ENCODE results near the gene CCNF. TPM values are rescaled to one million over a fixed set of nuclear protein-coding genes. Genes with fewer than 3 reads are reported as not detected.

Gene CCNF
- total RNA-seq, 2 experiments from 2014 or later: 105 to 110 TPM

DNA sequence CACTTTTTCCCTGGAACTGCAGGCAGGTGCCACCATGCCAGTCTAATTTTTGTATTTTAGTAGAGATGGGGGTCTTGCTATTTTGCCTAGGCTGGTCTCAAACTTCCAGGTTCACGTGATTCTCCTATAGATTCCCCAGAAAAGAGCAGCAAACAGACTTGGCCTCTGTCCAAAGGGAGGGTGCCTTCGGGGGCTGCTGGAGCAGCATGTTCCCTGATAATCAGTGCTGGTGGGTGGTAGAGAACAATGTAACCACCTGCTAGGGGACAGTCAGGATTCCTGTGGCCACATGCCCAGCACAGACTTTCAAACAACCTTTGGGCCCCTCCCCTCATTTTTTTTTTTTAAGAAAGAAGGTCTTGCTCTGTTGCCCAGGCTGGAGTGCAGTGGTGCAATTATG is 14.2 kb upstream of the CCNF start:
- ChIA-PET POLR2A (no interaction called here), CTCF (no interaction called here)
- no peaks in the 10 kb centered on the region for H3K36me3 Mint-ChIP-seq (ENCODE audit: low read depth)
- no peaks in the 10 kb centered on the region for H3K4me1 Mint-ChIP-seq (ENCODE audit: low read depth)
- no peak overlapping the region for H3K27ac Mint-ChIP-seq
- DNase-seq (no peak), ATAC-seq (no peak)
- peaks cover 15% of the 10 kb centered on the region for H3K27me3 Mint-ChIP-seq (ENCODE audit: low read depth)
- H3K4me3 Mint-ChIP-seq: no peak overlapping the region
- H3K9me3 Mint-ChIP-seq (ENCODE audit: insufficient read depth): no peaks in the 10 kb centered on the region

DNA sequence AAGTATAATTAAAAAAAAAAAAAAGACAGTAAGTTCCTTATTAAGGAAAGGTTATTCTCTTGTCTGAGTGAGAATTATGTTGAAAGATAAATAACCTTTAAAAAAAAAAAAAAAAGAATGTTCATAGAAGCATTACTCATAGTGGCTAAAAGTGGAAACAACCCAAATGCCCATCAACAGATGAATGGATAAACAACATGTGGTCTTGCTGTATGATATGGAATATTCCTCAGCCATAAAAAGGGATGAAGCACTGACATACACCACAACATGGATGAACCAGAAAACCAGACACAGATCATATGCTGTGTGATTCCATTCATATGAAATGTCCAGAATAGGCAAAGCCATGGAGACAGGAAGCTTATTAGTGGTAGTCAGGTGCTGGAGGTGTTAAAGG is 9.2 kb upstream of the CCNF start:
- ATAC-seq: no peak
- no peaks in the 10 kb centered on the region for H3K36me3 Mint-ChIP-seq (ENCODE audit: low read depth)
- peaks cover 18% of the 10 kb centered on the region for H3K4me1 Mint-ChIP-seq (ENCODE audit: low read depth)
- peaks cover 4% of the 10 kb centered on the region for H3K27me3 Mint-ChIP-seq (ENCODE audit: low read depth)
- H3K4me3 Mint-ChIP-seq: no peak overlapping the region
- ChIA-PET CTCF (no interaction called here), POLR2A (no interaction called here)
- no peak overlapping the region for H3K27ac Mint-ChIP-seq
- DNase-seq: no peak
- H3K9me3 Mint-ChIP-seq (ENCODE audit: insufficient read depth): no peaks in the 10 kb centered on the region

DNA sequence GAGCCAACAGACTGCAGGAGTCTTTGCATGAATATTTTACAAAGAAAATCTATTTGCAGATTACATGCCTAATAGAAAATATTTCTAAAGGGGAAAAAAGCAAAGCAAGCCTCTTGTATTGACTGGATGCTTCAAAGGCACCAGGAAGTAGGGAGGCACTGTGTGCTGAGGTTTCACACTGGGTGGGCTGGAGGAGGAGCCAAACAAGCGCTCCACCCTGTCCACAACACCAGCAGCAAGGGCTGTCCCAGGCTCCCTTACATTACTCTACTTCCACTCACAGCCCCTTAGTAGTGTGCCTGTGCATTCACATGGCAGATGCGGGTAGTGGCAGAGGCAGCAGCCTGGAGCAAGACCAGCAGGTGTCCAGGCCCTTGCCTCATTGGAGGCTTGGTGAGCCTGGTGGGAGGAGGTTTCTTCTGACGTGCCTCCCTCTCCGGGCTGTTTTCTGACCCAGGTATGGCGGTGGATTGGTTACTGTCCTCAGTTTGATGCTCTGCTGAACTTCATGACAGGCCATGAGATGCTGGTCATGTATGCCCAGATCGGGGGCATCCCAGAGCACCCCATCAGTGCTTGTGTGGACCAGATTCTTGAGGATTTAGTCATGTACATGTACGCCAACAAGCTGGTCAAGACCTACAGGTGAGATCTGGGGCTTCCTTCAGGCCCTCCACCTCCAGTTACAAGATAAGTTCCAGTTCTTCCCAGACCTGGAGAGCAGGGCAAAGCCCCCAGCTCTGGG is 7.0 kb upstream of the CCNF start:
- Mint-ChIP-seq H3K27ac (no peak overlapping the region), H3K4me1 (ENCODE audit: low read depth) (peaks cover 22% of the 10 kb centered on the region), H3K4me3 (no peak overlapping the region), H3K27me3 (ENCODE audit: low read depth) (peaks cover 4% of the 10 kb centered on the region), H3K36me3 (ENCODE audit: low read depth) (no peaks in the 10 kb centered on the region), H3K9me3 (ENCODE audit: insufficient read depth) (no peaks in the 10 kb centered on the region)
- ChIA-PET POLR2A (interaction anchor here (0.6 kb wide), 1 partner anchor 227 kb away, joined by 3 read pairs; no protein-coding TSS in a partner anchor), CTCF (interaction anchor here (0.8 to 2.6 kb wide), 2 partner anchors 12 to 33 kb away, joined by 3 to 15 read pairs; no protein-coding TSS in a partner anchor)
- DNase-seq (peak; percentile 61), ATAC-seq (peak; percentile 78)

DNA sequence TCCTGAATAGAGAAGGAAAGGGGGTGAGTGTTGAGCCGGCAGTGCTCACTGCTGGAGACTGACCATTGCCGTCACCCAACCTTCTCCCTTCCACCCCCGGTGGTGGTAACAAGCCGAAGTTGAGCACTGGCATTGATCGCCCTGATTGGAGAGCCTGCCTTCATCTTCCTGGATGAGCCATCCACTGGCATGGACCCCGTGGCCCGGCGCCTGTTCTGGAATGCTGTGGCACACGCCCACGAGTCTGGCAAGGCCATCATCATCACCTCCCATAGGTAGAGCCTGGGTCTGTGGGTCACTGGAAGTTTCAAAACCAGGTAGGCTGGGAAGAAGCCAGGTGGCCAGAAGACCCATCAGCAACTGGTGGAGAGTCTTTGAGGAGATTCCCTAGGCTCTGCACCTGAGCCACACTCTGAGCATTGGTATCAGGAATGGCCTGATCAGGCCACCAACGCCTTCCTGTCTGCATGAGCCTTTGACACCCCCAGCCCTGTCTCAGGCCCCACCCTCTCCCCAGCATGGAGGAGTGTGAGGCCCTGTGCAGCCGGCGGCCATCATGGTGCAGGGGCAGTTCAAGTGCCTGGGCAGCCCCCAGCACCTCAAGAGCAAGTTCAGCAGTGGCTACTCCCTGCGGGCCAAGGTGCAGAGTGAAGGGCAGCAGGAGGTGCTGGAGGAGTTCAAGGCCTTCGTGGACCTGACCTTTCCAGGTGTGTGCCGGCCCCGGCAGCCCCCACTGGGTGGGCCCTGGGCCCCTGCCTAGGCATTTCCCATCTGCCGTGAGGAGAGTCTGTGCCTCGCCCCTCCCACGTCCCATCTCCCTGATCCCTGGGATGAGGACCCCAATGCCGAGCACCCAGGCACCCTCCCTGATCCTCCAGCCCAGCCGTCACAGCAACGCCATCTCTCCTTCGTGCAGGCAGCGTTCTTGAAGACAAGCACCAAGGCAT is 4.9 kb upstream of the CCNF start:
- H3K27me3 Mint-ChIP-seq (ENCODE audit: low read depth): peaks cover 4% of the 10 kb centered on the region
- ATAC-seq (no peak), DNase-seq (no peak)
- peaks cover 36% of the 10 kb centered on the region for H3K4me1 Mint-ChIP-seq (ENCODE audit: low read depth)
- H3K36me3 Mint-ChIP-seq (ENCODE audit: low read depth): no peaks in the 10 kb centered on the region
- no peak overlapping the region for H3K27ac Mint-ChIP-seq
- ChIA-PET CTCF (interaction anchor here (0.7 to 2.6 kb wide), 4 partner anchors 14 to 67 kb away, joined by 3 to 15 read pairs (median 4); no protein-coding TSS in a partner anchor), POLR2A (no interaction called here)
- no peaks in the 10 kb centered on the region for H3K9me3 Mint-ChIP-seq (ENCODE audit: insufficient read depth)
- H3K4me3 Mint-ChIP-seq: no peak overlapping the region

DNA sequence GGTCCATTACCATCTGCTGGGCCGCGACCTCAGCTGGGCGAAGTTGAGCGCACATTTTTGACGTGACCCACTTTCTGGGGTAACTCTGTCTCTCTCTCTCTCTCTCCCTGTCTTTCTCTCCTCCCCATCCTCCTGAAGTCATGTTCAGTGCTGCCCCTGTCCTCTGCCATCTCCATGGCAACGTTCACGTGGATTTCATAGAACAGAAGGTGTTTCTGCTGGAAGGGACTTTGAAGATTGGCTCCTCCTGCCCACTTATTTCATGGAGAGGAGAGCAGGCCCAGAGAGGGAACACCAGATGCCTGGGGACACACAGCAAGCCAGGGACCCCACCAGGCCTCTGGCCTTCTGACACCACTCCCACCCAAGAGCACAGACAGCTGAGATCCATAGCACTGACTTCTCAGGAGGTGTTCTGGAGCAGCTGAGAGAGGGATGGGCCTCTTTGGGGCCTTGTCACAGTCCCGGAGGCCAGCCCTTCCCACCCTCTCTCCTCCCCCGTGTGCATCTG is 4.2 kb upstream of the CCNF start:
- Mint-ChIP-seq H3K36me3 (ENCODE audit: low read depth) (peaks cover 3% of the 10 kb centered on the region), H3K9me3 (ENCODE audit: insufficient read depth) (no peaks in the 10 kb centered on the region), H3K4me3 (no peak overlapping the region), H3K4me1 (ENCODE audit: low read depth) (peaks cover 39% of the 10 kb centered on the region), H3K27me3 (ENCODE audit: low read depth) (peaks cover 3% of the 10 kb centered on the region), H3K27ac (no peak overlapping the region)
- no peak for ATAC-seq
- ChIA-PET POLR2A (no interaction called here), CTCF (no interaction called here)
- no peak for DNase-seq

DNA sequence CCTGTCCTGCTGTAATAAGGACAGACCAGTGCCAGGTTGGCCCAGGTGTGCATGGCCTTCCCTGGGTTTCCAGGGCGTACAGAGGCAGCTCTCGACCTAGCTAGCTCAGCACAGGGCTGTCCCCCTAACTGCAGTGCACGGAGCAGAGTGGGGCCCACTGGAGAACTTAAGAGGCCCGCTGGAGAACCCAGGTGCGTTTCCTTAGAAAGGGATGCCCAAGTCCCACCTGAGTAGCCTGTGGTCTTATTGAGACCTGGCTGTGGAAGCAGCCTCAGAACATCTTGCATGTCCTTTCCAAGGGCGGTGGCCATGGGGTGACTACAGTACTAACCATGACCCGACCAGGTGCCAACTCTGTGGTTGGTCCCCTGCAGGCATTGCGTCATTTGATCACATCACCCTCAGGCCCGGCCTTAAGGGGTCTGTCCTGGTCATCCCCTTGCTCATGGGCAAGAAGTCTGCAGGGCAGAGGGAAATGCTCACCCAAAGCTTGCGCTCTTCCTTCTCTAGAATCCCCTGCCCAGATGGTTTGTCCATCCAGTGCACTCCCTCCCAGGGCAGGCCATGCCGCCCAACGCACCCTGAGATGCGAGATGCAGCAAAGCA is 3.3 kb upstream of the CCNF start:
- Mint-ChIP-seq H3K27me3 (ENCODE audit: low read depth) (no peaks in the 10 kb centered on the region), H3K27ac (no peak overlapping the region), H3K9me3 (ENCODE audit: insufficient read depth) (no peaks in the 10 kb centered on the region), H3K36me3 (ENCODE audit: low read depth) (peaks cover 12% of the 10 kb centered on the region), H3K4me3 (no peak overlapping the region), H3K4me1 (ENCODE audit: low read depth) (peaks cover 47% of the 10 kb centered on the region)
- CTCF ChIA-PET: no interaction called here
- ATAC-seq: no peak
- POLR2A ChIA-PET: no interaction called here
- no peak for DNase-seq

DNA sequence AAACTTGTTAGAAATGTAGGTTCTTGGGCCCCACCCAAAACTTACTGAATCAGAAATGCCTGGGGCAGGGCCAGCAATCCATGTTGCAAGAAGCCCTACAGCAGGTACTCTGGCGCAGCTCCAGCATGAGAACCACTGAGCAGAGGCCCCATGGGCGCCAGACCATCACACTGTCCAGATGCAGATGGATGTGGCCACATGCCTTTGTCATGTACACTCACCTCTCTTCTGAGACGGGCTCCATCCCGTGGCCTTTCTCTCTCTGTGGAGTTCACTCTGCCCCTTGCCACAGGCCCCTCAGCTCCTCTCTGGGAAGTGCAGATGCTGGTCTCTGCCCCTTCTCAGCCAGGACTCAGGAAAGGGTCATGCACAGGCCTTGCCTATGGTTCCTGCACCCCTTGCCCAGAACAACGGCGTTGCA is 2.3 kb upstream of the CCNF start:
- POLR2A ChIA-PET: interaction anchor here (1.6 kb wide), 1 partner anchor 33 kb away, joined by 4 read pairs; the partner anchor contains the start of gene TEDC2
- ATAC-seq (no peak), DNase-seq (no peak)
- Mint-ChIP-seq H3K27ac (no peak overlapping the region), H3K4me1 (ENCODE audit: low read depth) (peaks cover 43% of the 10 kb centered on the region), H3K36me3 (ENCODE audit: low read depth) (peaks cover 15% of the 10 kb centered on the region), H3K9me3 (ENCODE audit: insufficient read depth) (no peaks in the 10 kb centered on the region), H3K4me3 (no peak overlapping the region), H3K27me3 (ENCODE audit: low read depth) (no peaks in the 10 kb centered on the region)
- CTCF ChIA-PET: interaction anchor here (1.2 to 2.0 kb wide), 2 partner anchors 33 to 87 kb away, joined by 4 to 5 read pairs; partner anchors contain the start of genes ABCA3 and TEDC2

DNA sequence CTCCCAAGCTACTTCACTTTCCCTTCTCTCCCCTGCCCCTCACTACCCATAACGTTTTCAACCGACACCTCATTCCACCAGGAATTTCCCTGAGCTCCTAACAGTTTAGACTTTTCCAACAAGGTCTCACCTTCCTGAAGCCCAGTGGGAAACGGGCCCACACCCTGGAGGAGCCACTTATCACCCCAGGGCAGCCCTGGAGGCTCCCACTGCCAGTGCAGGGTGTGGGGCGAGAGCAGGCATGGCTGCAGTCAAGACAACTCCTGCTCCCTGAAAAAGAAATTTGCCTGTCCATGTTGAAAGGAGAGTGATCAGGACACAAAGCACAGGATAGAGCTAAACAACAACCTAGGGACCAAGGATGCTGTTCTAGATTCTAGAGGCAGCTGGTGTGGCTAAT is 1.7 kb upstream of the CCNF start:
- ChIA-PET POLR2A (interaction anchor here (1.6 kb wide), 1 partner anchor 32 kb away, joined by 4 read pairs; the partner anchor contains the start of gene TEDC2), CTCF (interaction anchor here (1.2 to 3.7 kb wide), 3 partner anchors 13 to 87 kb away, joined by 4 to 20 read pairs (median 5); partner anchors contain the start of genes ABCA3 and TEDC2)
- H3K4me1 Mint-ChIP-seq (ENCODE audit: low read depth): peaks cover 40% of the 10 kb centered on the region
- H3K27ac Mint-ChIP-seq: peak overlapping the region; percentile 72
- ATAC-seq (no peak), DNase-seq (no peak)
- H3K4me3 Mint-ChIP-seq: peak overlapping the region; percentile 89
- no peaks in the 10 kb centered on the region for H3K9me3 Mint-ChIP-seq (ENCODE audit: insufficient read depth)
- H3K36me3 Mint-ChIP-seq (ENCODE audit: low read depth): peaks cover 18% of the 10 kb centered on the region
- no peaks in the 10 kb centered on the region for H3K27me3 Mint-ChIP-seq (ENCODE audit: low read depth)

DNA sequence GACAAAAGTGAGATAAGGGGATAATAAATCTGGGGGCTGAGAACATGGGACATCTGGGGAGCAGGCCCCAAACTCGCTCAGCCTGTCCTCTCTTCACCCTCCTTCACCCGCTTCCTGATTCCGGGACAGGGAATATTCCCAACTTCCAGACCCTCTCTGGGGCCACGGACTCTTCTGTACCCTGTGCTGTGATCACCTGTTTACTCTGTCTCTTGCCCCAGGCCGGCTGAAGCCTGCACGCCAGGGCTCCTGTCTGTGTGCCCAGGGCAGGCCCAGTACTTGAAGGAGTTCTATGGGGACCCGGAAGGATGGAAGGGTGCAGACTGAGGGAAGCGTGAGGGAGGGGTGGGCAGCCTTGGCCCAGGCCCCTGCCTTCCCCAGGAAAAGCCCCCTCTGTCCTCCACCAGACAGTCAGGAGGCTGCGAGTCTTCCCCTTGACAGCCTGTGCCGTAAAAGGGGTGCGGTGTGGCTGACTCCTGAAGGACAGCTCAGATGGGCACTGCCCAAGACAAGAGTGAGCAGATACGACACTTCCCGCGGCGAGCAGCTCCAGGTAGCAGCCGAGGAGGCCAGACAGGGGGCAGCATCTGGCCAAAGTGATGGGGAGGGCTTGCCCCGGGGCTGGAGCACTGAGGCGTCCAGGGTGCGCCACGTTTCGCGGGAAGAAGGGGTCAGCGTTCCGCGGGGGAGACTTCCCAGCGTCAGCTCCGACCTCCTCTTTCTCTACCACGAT is 1.0 kb upstream of the CCNF start:
- Mint-ChIP-seq H3K9me3 (ENCODE audit: insufficient read depth) (no peaks in the 10 kb centered on the region), H3K27ac (peak overlapping the region; percentile 93)
- peak; percentile 43 for DNase-seq

DNA sequence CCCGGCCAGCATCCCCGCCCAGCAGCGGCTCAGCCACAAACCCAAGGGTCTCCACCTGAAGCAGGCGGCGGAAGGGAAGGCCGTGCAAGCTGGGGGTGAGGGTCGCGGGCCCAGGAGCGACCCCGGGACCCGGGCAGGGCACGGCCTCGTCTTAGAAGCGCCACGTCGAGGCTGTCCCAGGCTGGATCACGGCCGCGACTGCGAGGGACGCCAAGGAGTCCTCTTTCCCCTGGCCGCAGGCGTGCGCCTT is 538 bp upstream of the CCNF start:
- ATAC-seq (no peak), DNase-seq (no peak)
- Mint-ChIP-seq H3K4me1 (ENCODE audit: low read depth) (peaks cover 40% of the 10 kb centered on the region), H3K9me3 (ENCODE audit: insufficient read depth) (no peaks in the 10 kb centered on the region), H3K27me3 (ENCODE audit: low read depth) (no peaks in the 10 kb centered on the region), H3K4me3 (peak overlapping the region; percentile 89), H3K36me3 (ENCODE audit: low read depth) (peaks cover 28% of the 10 kb centered on the region), H3K27ac (peak overlapping the region; percentile 93)
- ChIA-PET CTCF (interaction anchor here (0.7 to 3.7 kb wide), 4 partner anchors 12 to 88 kb away, joined by 3 to 20 read pairs (median 5); partner anchors contain the start of gene ABCA3), POLR2A (no interaction called here)

More for the DNA sequence above, 1.0 kb upstream of the CCNF start:
- peak; percentile 2 for ATAC-seq
- H3K36me3 Mint-ChIP-seq (ENCODE audit: low read depth): peaks cover 24% of the 10 kb centered on the region
- ChIA-PET CTCF (interaction anchor here (0.7 to 3.7 kb wide), 4 partner anchors 13 to 88 kb away, joined by 3 to 20 read pairs (median 5); partner anchors contain the start of gene ABCA3), POLR2A (interaction anchor here (1.6 kb wide), 1 partner anchor 32 kb away, joined by 4 read pairs; the partner anchor contains the start of gene TEDC2)
- H3K27me3 Mint-ChIP-seq (ENCODE audit: low read depth): no peaks in the 10 kb centered on the region
- H3K4me3 Mint-ChIP-seq: peak overlapping the region; percentile 89
- peaks cover 39% of the 10 kb centered on the region for H3K4me1 Mint-ChIP-seq (ENCODE audit: low read depth)

Data from activated CD8-positive, alpha-beta T cell treated with anti-CD3 and anti-CD28 coated beads, Interleukin-2, amount 10 ng/mL, durations not matched to agents 7 days and 5 days (primary cell).